Measurements from ENCODE around the gene OR4D9. TPM values are rescaled to one million over a fixed set of nuclear protein-coding genes. Genes with fewer than 3 reads are reported as not detected.

Gene OR4D9
- total RNA-seq, 6 experiments from 2014 or later = not detected

DNA sequence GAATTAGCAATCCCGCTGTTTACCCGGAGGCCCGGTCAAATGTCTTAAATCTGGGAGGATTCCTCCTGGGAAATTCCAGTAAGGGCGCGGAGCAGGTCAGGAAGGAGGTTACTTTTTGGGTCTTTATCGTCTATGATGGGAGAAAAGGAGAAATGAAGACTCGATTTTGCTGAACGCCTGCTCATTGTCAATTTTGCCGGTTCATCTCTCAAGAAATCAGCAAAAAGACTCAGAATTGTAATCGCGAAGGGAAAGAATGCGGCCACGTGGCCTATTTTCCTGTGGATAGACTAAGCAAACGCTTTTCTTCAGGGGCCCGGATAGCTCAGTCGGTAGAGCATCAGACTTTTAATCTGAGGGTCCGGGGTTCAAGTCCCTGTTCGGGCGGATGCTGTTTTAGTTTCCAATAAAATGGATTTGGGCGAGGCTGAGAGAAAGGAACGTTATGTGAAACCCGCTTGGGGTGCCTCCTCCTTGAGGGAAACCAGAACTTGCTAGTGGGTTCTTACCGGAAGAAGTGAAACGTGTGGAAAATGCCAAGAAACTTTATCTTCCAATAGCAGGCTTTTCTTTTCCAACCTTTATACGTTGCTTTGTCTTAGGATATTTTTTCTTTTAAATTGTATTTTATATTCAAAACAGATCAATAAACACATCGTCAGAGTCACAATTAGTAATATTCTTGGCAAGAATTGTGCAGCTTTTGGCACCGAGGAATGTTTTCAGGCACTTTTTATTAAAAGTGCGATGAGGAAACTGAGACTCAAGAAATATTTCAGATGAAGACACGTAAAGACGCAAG, 45.0 kb downstream of the OR4D9 start:
- TF ChIP-seq, protein P1, sequence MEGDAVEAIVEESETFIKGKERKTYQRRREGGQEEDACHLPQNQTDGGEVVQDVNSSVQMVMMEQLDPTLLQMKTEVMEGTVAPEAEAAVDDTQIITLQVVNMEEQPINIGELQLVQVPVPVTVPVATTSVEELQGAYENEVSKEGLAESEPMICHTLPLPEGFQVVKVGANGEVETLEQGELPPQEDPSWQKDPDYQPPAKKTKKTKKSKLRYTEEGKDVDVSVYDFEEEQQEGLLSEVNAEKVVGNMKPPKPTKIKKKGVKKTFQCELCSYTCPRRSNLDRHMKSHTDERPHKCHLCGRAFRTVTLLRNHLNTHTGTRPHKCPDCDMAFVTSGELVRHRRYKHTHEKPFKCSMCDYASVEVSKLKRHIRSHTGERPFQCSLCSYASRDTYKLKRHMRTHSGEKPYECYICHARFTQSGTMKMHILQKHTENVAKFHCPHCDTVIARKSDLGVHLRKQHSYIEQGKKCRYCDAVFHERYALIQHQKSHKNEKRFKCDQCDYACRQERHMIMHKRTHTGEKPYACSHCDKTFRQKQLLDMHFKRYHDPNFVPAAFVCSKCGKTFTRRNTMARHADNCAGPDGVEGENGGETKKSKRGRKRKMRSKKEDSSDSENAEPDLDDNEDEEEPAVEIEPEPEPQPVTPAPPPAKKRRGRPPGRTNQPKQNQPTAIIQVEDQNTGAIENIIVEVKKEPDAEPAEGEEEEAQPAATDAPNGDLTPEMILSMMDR (IDR thresholded peaks at IDR 0.05) = no peak
- H3K4me3 Mint-ChIP-seq = peak overlapping the region; percentile 93
- no peaks in the 10 kb centered on the region for H3K36me3 Mint-ChIP-seq (ENCODE audit: low read depth)
- peak overlapping the region; percentile 87 for H3K27ac Mint-ChIP-seq
- H3K27me3 Mint-ChIP-seq (ENCODE audit: insufficient read depth) = peaks cover 12% of the 10 kb centered on the region
- peak; percentile 88 for DNase-seq
- peaks cover 3% of the 10 kb centered on the region; the same call in 1 of the 2 replicates for H3K9me3 Mint-ChIP-seq
- H3K4me1 Mint-ChIP-seq (ENCODE audit: low read depth) = peaks cover 52% of the 10 kb centered on the region

DNA sequence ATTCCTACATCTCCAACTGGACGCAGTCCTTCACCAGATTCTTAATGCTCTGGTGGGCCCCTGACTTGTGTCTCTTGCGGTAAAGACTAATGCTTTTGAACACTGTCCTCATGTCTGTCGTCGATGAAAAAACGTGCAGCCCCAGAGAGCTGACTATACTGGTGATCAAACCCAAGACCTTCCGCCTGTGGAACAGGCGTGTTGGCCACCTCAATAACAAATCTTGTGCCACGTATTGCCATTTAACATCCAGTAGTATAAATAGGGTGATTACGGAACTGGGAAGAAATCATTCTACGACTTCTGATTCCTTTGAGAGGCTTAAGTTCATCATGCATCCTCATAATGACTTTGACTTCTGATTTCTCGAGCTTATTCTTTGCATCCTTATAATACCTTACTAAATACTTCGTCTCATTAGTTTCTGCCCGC, 45.6 kb downstream of the OR4D9 start:
- Mint-ChIP-seq H3K4me3 (peak overlapping the region; percentile 93), H3K36me3 (ENCODE audit: low read depth) (no peaks in the 10 kb centered on the region), H3K27me3 (ENCODE audit: insufficient read depth) (peaks cover 9% of the 10 kb centered on the region), H3K4me1 (ENCODE audit: low read depth) (peaks cover 52% of the 10 kb centered on the region), H3K27ac (peak overlapping the region; percentile 87), H3K9me3 (peaks cover 3% of the 10 kb centered on the region; the same call in 1 of the 2 replicates)
- TF ChIP-seq, protein P1 (IDR thresholded peaks at IDR 0.05) = no peak
- no peak for DNase-seq

DNA sequence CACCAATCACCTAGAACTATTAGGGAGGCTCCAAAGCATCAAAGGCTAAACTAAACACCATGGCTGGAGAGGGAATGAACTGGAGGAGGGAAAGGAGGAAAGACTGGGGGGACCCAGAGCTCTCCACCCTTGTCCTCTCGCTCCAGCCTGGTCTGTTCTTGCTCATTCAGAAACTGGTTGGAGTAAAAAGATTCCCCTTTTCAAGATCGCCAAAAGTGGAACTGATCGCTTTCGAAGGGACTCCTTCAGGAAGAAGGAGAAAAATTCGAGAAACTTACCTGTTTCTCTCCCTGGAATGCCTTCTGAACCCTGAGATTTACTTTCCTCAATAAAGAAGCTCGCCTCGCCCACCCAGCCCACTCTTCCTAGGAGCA, 46.9 kb downstream of the OR4D9 start:
- DNase-seq = no peak
- H3K4me1 Mint-ChIP-seq (ENCODE audit: low read depth) = peaks cover 54% of the 10 kb centered on the region
- H3K27me3 Mint-ChIP-seq (ENCODE audit: insufficient read depth) = peaks cover 9% of the 10 kb centered on the region
- peaks cover 3% of the 10 kb centered on the region; the same call in 1 of the 2 replicates for H3K9me3 Mint-ChIP-seq
- peak overlapping the region; percentile 82 for H3K27ac Mint-ChIP-seq
- H3K36me3 Mint-ChIP-seq (ENCODE audit: low read depth) = no peaks in the 10 kb centered on the region
- H3K4me3 Mint-ChIP-seq = peak overlapping the region; percentile 93
- TF ChIP-seq, protein P1 (IDR thresholded peaks at IDR 0.05) = no peak

DNA sequence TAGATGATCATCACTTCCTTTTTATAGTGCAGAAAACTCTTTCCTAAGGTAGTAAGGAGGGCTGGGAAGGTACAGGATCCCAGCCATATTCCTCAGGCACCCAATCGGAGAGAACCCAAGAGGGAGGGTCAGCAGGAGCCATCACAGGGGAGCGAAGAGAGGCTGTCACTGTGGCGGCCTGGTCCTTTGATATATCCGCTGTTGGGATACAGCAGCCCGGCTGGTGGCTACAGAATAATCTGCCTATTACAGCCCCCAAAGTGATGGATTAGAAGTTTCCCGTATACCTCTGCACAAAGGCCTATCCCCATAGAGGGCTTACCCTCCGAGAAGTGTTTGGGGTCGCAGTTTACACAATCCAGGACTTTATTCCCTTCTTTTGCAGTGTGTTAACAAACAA, 48.5 kb downstream of the OR4D9 start:
- no peaks in the 10 kb centered on the region for H3K36me3 Mint-ChIP-seq (ENCODE audit: low read depth)
- peak overlapping the region; percentile 86 for H3K4me3 Mint-ChIP-seq
- peaks cover 3% of the 10 kb centered on the region; the same call in 1 of the 2 replicates for H3K9me3 Mint-ChIP-seq
- peaks cover 9% of the 10 kb centered on the region for H3K27me3 Mint-ChIP-seq (ENCODE audit: insufficient read depth)
- peaks cover 54% of the 10 kb centered on the region for H3K4me1 Mint-ChIP-seq (ENCODE audit: low read depth)
- H3K27ac Mint-ChIP-seq = no peak overlapping the region
- TF ChIP-seq, protein P1 (IDR thresholded peaks at IDR 0.05) = no peak
- DNase-seq = no peak

DNA sequence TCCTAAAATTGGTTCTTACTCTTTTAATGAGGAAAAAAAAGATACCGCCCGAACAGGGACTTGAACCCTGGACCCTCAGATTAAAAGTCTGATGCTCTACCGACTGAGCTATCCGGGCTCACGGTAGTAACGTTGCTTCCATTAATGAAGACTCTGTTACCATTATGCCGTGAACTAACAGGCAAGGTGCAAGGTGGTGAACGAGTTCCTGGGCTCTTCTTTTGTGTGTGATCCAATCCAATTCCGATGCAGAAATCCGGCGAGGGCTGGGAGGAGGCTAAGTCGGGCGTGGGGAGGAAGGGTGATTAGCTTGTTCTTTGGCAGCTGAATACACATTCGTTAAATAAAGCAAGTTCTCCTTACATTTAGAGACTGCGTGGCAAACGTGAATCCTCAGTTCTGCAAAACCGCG, 49.0 kb downstream of the OR4D9 start:
- Mint-ChIP-seq H3K27me3 (ENCODE audit: insufficient read depth) (peaks cover 9% of the 10 kb centered on the region), H3K4me1 (ENCODE audit: low read depth) (peaks cover 53% of the 10 kb centered on the region), H3K36me3 (ENCODE audit: low read depth) (no peaks in the 10 kb centered on the region), H3K9me3 (peaks cover 3% of the 10 kb centered on the region; the same call in 1 of the 2 replicates), H3K4me3 (peak overlapping the region; percentile 86), H3K27ac (peak overlapping the region; percentile 90)
- peak; percentile 55 for DNase-seq
- TF ChIP-seq, protein P1 (IDR thresholded peaks at IDR 0.05) = no peak

All from HFFc6 (cell line).